Measurements from ENCODE around the gene FRMPD1.

The FRMPD1 gene

GRCh38 chr9:37682951-37683350 is 32.2 kb downstream of the FRMPD1 start:
- DNase-seq (ENCODE audit: low read depth): no peak

- DNase-seq (ENCODE audit: low read depth): no peak
These were observed 33.0 kb downstream of the FRMPD1 start for GRCh38 chr9:37683531-37684371.

DNA sequence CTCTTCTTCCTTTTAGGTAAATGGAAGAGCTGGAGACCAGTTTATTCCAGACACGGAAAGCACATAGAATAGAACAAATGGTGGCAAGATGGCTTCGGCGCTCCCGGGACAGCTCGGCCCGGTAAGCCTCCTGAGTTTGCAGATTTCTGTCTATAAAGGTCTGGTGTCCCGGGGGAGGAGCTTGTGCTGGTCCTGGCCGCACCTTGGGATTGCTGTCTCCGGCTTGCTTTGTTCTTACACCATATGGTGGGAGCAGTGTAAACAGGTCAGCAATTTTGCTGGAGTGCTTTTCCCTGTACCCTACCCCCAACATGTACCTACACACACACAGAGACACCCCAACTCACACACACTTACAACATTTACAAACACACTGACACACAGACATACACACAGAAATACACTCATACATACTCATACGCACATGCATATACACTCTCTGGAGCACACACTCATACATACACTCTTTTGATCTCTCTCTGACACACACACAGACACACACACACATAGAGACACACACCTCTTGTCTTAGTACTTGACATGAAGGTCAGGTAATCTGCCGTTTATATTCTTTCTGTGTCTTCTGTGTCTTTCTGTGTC is 42.0 kb downstream of the FRMPD1 start:
- DNase-seq (ENCODE audit: low read depth): no peak

GRCh38 chr9:37693260-37693659 is 42.5 kb downstream of the FRMPD1 start:
- DNase-seq (ENCODE audit: low read depth): no peak

GRCh38 chr9:37694355-37694754 is 43.6 kb downstream of the FRMPD1 start:
- no peak for DNase-seq (ENCODE audit: low read depth)

DNA sequence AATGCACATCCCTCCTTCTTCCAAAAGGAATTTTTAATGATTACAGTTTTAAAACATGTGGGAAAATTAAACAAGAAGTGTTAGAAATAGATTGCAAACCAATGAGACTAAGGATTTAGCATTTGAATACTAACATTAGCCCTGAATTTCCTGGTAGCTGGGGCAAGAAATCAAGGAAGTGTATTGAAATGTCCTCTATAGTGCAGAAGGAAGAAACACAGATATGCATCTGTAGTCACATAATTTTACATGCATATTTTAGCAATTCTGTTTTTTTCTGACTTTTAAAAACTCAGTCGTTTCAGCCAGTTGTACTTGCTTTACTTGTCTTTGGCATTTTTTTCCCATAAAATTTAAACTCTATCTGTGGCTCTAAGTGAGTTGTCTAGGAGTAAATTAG is 45.8 kb downstream of the FRMPD1 start:
- no peak for DNase-seq (ENCODE audit: low read depth)

- no peak for DNase-seq (ENCODE audit: low read depth)
These were observed 49.4 kb downstream of the FRMPD1 start for GRCh38 chr9:37700131-37700530.

GRCh38 chr9:37700900-37701299 is 50.1 kb downstream of the FRMPD1 start:
- DNase-seq (ENCODE audit: low read depth): no peak

DNA sequence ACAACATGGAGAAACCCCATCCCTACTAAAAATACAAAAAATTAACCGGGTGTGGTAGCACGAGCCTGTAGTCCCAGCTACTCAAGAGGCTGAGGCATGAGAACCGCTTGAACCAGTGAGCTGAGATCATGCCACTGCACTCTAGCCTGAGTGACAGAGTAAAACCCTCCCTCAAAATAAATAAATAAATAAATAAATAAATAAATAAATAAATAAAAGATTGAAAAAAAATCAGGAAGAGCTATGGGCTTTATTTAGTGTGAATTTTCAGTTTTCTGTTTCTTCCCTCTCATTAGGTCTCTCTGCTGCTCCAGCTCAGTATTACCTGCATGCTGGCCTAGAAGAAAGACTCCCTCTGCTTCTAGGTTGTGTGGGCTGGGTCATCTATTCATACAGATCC is 55.0 kb downstream of the FRMPD1 start:
- no peak for DNase-seq (ENCODE audit: low read depth)

DNA sequence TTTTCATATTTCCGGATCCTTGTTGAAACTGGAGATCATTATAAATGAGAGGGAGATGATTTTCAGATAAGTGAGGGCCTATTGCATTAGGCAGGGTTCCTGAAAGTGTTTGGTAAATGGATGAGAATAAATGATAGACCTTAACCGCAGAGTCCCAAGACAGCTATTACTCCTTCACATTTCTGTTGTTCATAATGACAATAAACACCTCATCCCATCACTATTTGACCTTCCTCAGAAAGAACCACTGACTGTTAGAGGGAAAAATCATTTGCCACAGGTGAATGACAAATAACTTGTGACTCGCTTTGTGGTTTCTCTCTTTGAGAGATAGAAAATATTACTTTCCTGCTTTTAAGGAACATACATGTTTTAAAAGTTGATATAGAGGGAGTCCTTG is 55.5 kb downstream of the FRMPD1 start:
- no peak for DNase-seq (ENCODE audit: low read depth)

DNA sequence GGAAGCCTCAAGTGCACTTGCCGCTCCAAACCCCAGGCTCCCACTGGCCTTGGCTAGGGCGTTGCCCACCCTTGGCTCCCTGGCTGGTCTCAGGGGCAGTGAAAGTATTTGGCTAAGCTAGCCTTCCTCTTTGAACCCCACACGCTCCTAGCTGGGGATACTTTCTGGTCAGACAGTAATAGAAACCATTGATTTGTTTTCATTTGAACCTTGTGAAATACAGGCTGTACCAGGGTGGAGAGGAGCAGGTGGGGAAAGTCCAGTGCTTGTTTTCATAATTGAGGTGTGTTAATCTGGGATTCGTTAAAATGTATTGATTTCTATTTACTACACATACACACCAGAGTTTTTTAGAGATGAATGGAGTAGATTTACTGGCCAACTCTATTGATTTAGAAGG is 57.0 kb downstream of the FRMPD1 start:
- DNase-seq (ENCODE audit: low read depth): no peak

DNA sequence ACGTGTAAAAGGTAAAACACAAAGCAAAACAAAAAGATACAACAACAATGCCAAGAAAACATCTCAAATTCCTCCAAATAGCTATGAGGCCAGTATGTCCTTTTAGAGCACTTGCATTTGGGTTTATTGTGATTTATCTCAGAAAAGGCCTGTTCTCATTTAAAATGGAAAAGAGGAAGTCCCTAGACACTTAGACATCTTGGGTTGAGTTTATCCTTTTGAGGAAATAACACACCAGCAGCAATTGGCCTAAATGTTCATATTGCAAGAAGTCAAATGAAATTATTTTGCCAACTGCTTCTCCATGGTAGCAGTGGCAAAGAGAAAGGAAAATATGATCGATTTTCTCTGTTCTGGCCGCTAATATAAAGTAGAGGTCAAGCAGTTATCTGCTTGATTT is 59.3 kb downstream of the FRMPD1 start:
- DNase-seq (ENCODE audit: low read depth): no peak

DNA sequence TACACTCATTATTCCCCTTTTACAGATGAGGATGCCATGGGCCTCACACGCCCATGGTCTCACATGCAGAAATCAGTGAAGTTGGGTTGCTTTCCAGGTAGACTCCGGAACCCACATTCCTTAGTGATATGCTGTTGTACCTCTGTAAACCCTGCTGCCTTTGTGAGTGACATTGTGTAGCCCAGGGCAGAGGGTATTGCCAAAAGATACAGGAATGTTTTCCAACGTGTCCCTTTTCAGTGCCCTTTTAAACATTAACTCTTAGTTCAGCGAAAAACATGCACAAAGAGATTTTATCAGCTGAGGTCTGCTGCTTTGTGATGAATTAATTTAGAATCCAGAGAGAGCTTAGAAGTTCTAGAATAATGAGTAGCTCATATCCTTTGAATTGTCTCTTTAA is 64.5 kb downstream of the FRMPD1 start:
- DNase-seq (ENCODE audit: low read depth): no peak

GRCh38 chr9:37715991-37716505 is 65.3 kb downstream of the FRMPD1 start:
- DNase-seq (ENCODE audit: low read depth): no peak

DNA sequence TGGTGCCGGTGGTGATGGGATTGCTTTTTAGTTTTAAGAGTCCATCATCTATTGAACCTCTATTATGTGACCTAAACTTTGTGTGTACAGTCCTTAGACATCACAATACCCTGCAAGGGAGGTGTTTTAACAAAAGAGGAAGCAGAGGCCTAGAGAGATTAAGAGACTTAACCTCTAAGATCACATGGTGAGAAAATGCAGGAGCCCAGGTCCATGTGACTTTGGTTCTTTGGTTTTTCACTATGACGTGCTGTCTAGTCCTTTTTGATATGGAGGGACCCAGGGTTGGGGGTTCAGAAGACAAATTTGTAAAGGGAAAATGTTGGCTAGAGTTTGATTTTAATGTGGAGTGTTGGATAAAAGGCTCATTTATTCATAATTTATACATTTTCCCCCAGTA is 68.8 kb downstream of the FRMPD1 start:
- DNase-seq (ENCODE audit: low read depth): no peak

- no peak for DNase-seq (ENCODE audit: low read depth)
These were observed 76.3 kb downstream of the FRMPD1 start for GRCh38 chr9:37727013-37727412.

DNA sequence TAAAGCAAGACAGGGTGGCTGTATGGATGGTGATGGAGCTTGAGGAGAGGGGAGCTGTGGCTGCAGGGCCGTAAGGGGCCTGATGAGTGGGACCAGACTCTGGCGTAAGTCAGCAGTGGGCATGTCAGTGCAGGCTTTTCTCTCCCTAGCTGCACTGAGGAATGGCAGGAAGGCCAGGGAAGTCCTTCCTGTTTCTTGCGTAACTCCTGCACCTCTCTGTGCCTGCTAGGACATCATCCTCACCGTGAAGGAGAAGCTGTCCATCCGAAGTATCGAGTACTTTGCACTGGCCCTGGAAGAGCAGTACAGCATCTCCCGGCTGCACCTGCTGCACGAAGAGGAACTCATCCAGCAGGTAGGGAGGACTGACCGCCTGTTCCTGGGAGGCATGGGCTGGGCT is 78.7 kb downstream of the FRMPD1 start:
- DNase-seq (ENCODE audit: low read depth): no peak

DNA sequence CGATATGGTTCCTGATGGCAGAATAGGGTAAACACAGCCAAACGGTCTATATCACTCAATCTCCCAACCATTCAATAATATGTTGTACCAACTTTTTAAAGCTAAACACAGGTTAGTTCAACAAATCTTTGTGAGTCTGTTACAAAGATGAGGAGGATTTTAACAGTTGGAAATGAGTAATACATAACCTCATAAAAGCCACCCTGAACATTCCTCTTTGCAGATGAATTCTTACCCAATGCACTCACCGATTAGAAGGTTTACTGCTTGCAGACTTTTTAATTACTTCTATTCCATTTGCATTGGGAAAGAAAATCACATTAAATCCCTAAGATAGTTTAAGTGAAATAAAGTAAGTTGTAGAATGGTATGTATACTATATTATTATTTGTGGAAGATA is 79.5 kb downstream of the FRMPD1 start:
- DNase-seq (ENCODE audit: low read depth): no peak

- no peak for DNase-seq (ENCODE audit: low read depth)
These were observed 80.1 kb downstream of the FRMPD1 start for GRCh38 chr9:37730839-37731238.

DNA sequence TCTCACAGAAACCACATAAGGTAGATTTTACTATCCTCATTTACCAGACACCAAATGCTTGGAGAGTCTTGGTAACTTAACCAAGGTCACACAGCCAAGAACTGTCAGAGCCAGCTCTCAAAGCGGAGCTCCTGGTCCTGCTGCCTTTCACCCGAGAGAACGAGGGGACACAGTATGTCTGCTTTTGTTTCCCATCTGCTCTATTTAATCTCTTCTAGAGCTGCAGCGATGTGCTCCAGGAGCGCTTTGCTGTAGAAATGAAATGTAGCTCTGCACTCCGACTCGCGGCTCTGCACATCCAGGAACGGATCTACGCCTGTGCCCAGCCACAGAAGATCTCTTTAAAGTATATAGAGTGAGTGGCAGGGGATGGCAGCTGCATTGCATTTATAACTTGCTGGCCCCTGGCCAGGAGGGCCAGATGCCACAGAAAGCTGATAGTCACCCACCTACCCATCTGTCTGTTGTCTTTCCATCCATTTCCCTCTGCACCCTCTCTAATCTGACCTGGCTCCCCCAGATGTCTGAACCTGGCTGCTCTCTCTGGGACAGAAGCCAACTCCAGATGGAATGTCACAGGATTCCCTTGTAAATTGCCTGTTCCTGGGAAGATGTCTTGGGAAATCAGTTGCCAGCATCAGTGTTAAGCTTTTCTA is 81.5 kb downstream of the FRMPD1 start:
- DNase-seq (ENCODE audit: low read depth): no peak

DNA sequence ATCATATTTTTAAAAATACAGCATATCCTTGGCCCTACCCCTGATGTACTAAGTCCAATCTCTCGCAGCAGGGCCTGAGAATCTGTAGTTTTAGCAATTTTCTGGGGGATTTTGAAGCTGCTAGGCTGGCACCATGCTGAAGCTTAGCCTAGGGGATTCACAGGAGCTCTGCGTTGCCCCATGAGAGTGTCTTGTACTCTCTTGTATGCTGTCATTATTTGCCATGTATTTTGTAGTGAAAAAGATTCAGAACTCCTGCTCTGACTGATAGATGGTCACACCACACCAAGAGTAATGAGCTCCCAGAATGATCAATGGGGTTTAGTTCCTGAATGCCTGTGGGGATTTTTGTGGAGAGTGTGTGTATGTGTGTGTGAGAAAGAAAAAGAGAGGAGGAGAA is 82.2 kb downstream of the FRMPD1 start:
- no peak for DNase-seq (ENCODE audit: low read depth)

DNA sequence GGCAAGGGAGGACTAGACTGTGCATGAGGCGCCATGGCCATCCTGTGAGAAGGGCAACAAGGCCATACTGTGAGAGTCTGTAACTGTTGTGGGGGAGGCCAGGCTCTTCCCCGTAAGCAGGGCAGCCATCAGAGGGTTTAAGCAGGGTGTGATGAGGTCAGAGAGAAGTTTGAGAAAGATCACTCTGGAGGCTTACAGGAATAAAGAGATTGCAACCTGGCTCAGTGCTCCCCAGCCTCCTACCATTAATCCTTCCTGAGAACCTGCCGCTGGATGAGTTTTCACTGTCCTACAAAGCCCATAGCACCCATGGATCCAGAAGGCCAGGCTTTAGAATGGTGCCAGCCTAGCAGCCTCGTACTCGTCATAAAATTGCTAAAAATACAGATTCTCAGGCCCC is 88.5 kb downstream of the FRMPD1 start:
- DNase-seq (ENCODE audit: low read depth): no peak

GRCh38 chr9:37740128-37740527 is 89.4 kb downstream of the FRMPD1 start:
- no peak for DNase-seq (ENCODE audit: low read depth)
